Measurements from ENCODE around the gene RGS7BP. TPM values are rescaled to one million over a fixed set of nuclear protein-coding genes. Genes with fewer than 3 reads are reported as not detected.
"Not testable (repeated sequence)": the region's sequence is repeated elsewhere in the genome, so short reads cannot be mapped to it uniquely, and the experiment has no call there.

RGS7BP gene
- total RNA-seq, 1 donor = not detected

DNA sequence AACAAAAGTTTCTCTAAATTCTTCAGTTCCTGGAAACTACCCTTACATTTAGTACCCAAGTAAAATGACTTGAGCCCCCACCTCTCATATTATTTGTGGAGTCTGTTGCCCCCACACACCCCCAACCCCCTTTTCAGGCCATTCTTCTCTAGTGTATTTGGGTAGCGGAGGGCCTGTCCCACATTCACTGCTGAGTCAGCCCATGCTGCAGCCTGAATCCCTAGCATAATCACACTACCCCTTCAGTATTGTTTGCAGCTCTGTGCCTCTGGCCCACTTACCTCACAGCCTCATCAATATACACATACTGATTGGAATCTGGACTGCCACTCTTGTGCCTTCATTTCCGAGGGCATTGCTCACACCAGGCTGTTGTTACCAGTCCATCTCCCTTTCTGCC is 26.8 kb downstream of the RGS7BP start:
- no peak for DNase-seq (ENCODE audit: low read depth)
- TF ChIP-seq CTCF (IDR thresholded peaks at IDR 0.05; ENCODE audit: insufficient read depth, low read depth, low read length) = no peak
- H3K4me3 ChIP-seq (ENCODE audit: low read depth, low read length) = no peak overlapping the region

- DNase-seq (ENCODE audit: low read depth) = no peak
- no peak overlapping the region for H3K4me3 ChIP-seq (ENCODE audit: low read depth, low read length)
- no peak for TF ChIP-seq CTCF (IDR thresholded peaks at IDR 0.05; ENCODE audit: insufficient read depth, low read depth, low read length)
Observed at GRCh38 chr5:64534033-64534432, 28.2 kb downstream of the RGS7BP start.

GRCh38 chr5:64557911-64558310 is 52.1 kb downstream of the RGS7BP start:
- no peak for TF ChIP-seq CTCF (IDR thresholded peaks at IDR 0.05; ENCODE audit: insufficient read depth, low read depth, low read length)
- no peak overlapping the region for H3K4me3 ChIP-seq (ENCODE audit: low read depth, low read length)
- no peak for DNase-seq (ENCODE audit: low read depth)

- DNase-seq (ENCODE audit: low read depth); H3K4me3 ChIP-seq (ENCODE audit: low read depth, low read length): not testable (repeated sequence)
Observed at GRCh38 chr5:64558641-64559040, 52.8 kb downstream of the RGS7BP start.

DNA sequence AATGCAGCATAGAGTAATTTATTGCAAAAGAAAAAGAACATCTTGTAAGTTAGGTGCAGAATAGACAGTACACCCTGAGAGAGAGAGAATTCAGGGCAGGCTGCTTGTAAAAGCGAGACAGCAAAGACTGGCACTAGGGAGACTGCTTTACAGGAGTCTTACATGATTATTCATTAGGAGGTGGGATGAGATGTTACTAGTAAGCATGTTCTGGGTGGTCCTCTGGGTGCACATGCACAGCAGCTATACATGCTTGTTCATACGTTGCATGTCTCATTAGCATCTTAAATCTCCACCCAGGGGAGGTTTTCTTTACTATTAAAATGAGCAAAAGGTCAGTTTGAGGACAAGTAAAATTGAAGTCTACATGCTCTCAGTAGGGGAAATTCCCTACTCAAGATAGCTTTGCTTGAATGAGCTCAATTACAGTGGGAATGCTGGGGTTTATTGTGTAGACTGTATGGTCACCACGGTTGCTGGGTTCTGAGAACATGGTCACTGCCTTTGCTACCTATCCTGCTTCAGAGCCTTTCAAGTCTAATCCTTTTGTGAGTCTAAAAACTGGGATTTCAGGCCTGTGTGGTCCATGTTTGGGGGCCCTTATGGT is 60.6 kb downstream of the RGS7BP start:
- no peak overlapping the region for H3K4me3 ChIP-seq (ENCODE audit: low read depth, low read length)
- no peak for DNase-seq (ENCODE audit: low read depth)
- no peak for TF ChIP-seq CTCF (IDR thresholded peaks at IDR 0.05; ENCODE audit: insufficient read depth, low read depth, low read length)

GRCh38 chr5:64569858-64570257 is 64.0 kb downstream of the RGS7BP start:
- TF ChIP-seq CTCF (IDR thresholded peaks at IDR 0.05; ENCODE audit: insufficient read depth, low read depth, low read length) = no peak
- DNase-seq (ENCODE audit: low read depth) = no peak
- no peak overlapping the region for H3K4me3 ChIP-seq (ENCODE audit: low read depth, low read length)

- H3K4me3 ChIP-seq (ENCODE audit: low read depth, low read length) = no peak overlapping the region
- TF ChIP-seq CTCF (IDR thresholded peaks at IDR 0.05; ENCODE audit: insufficient read depth, low read depth, low read length) = no peak
- DNase-seq (ENCODE audit: low read depth) = no peak
Observed at GRCh38 chr5:64570395-64570996, 64.7 kb downstream of the RGS7BP start.

Measured in fibroblast of villous mesenchyme (primary cell).